ENCODE measurements around the gene HSPD1. TPM values are rescaled to one million over a fixed set of nuclear protein-coding genes. Genes with fewer than 3 reads are reported as not detected.

The HSPD1 gene
- total and polyA plus RNA-seq, 12 donors: 83.5 to 176 (median 135) TPM

DNA sequence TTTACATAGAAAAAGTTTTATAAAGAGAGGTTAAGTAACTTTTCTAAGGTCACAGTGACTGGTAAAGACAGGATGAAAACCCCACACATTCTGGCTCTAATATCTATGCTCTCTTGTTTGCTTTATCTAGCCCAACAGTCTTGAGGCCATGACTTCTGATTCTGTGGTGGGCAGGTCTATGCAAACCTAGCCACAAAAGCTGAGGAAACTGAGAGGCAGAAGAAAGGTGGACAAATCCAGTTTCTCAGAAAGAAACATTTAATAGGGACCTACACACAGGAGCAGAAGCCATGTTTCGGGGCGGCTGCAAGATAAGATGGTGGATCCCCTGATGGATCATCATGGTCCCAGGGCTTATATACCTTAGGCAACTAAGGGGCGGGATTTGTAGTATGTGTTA lies 21.8 kb downstream of the HSPD1 start:
- Histone ChIP-seq H3K27me3 (no peaks in the 10 kb centered on the region), H3K27ac (peak overlapping the region in 2 of 10 donors; percentile 47 to 49), H3K9me3 (peaks cover 0 to 7% (median 0%) of the 10 kb centered on the region in 11 donors), H3K36me3 (peaks cover 0 to 94% (median 38%) of the 10 kb centered on the region in 9 donors), H3K4me3 (no peak overlapping the region), H3K4me1 (peaks cover 0 to 17% (median 2%) of the 10 kb centered on the region in 9 donors)
- DNase-seq (no peak), ATAC-seq (no peak)
- intact Hi-C loops (cut with DNase I): loop anchor here in 1 of 10 donors (10.0 kb wide), 1 partner anchor 73 kb away; no protein-coding TSS in a partner anchor
- WGBS, 2 donors: 97 to 99% methylated on average over 3 of the region's 3 CpGs
- TF ChIP-seq, protein P1, sequence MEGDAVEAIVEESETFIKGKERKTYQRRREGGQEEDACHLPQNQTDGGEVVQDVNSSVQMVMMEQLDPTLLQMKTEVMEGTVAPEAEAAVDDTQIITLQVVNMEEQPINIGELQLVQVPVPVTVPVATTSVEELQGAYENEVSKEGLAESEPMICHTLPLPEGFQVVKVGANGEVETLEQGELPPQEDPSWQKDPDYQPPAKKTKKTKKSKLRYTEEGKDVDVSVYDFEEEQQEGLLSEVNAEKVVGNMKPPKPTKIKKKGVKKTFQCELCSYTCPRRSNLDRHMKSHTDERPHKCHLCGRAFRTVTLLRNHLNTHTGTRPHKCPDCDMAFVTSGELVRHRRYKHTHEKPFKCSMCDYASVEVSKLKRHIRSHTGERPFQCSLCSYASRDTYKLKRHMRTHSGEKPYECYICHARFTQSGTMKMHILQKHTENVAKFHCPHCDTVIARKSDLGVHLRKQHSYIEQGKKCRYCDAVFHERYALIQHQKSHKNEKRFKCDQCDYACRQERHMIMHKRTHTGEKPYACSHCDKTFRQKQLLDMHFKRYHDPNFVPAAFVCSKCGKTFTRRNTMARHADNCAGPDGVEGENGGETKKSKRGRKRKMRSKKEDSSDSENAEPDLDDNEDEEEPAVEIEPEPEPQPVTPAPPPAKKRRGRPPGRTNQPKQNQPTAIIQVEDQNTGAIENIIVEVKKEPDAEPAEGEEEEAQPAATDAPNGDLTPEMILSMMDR (IDR thresholded peaks at IDR 0.05): no peak

DNA sequence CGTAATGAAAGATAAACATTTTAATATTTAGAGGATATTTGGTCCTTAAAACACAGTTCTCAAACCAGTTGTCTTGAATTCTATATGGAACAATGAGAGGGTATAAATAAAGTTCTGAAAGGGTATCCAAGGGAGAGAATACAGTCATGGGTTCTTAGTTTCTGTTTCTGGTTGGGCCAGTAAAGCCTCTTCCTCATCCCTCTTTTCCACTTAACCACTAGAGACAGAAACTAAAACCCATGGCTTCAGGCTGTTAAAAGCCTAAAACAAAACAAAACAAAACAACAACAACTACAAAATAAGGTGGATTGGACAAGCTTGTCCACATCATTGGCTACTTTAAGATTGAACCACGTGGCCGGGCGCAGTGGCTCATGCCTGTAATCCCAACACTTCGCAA lies 27.5 kb downstream of the HSPD1 start:
- H3K4me3 ChIP-seq: no peak overlapping the region
- no peak for ATAC-seq

DNA sequence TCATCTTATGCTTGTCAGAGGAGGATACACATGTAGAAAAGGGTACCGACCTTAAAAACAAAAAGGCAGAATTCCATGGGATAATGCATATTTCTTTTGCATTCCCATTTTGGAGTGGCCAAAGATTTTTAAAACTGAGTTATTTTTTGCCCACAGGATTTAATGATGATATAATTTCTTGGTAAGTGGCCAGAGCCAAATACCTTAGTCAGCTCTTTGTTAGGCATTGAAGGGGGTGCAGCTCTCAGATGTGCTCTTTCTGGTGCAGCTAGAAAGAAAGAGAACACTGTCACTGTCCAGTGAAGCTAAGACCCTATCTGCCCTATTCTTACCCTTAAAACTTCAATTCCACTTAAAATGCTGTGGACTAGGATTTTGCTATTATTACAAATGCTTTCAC lies 35.5 kb downstream of the HSPD1 start:
- no peak overlapping the region for H3K4me3 ChIP-seq
- H3K4me1 ChIP-seq: peaks cover under 1 to 27% (median 9%) of the 10 kb centered on the region in 9 donors
- TF ChIP-seq, protein P1 (IDR thresholded peaks at IDR 0.05): no peak
- H3K27me3 ChIP-seq: no peaks in the 10 kb centered on the region
- DNase-seq: no peak
- no peak overlapping the region for H3K27ac ChIP-seq
- WGBS, 2 donors: 70 to 74% methylated on average over 1 of the region's 1 CpG
- intact Hi-C loops (cut with DNase I): loop anchor here in 2 of 10 donors (5.0 to 10.0 kb wide), 3 partner anchors 33 to 49 kb away; partner anchors contain the start of gene HSPD1 (in 1 of the 2)
- peak in 1 of 8 donors; percentile 35 for ATAC-seq
- no peaks in the 10 kb centered on the region for H3K9me3 ChIP-seq
- peaks cover 0 to 98% (median 52%) of the 10 kb centered on the region in 9 donors for H3K36me3 ChIP-seq

More for the DNA sequence above, 27.5 kb downstream of the HSPD1 start:
- Histone ChIP-seq H3K27ac (no peak overlapping the region), H3K27me3 (no peaks in the 10 kb centered on the region), H3K9me3 (no peaks in the 10 kb centered on the region), H3K36me3 (peaks cover 0 to 100% (median 72%) of the 10 kb centered on the region in 9 donors), H3K4me1 (no peaks in the 10 kb centered on the region)
- WGBS, 2 donors: 97 to 99% methylated on average over 5 of the region's 5 CpGs
- TF ChIP-seq, protein P1 (IDR thresholded peaks at IDR 0.05): no peak
- intact Hi-C loops (cut with DNase I): loop anchor here in 1 of 10 donors (10.0 kb wide), 1 partner anchor 67 kb away; no protein-coding TSS in a partner anchor
- DNase-seq: no peak

DNA sequence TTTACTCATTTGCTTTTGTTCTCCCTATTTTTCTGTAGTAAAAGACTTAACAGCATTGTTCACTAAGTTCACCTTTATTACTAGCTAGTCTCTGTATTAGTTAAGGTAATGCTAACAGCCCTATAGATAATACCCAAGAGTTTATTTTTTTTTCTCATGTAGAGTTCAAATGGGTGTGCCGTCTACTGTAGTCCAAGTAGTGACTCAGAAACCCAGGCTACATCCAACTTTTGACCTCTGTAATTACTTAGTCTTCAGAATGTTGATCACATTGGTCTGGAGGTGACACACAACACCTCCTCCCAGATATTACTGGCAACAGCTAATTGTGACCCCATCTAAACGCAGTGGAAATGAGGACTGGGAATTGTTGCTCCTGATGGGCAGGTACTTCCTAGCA lies 38.6 kb downstream of the HSPD1 start:
- 67 to 78% methylated on average over 2 of the region's 2 CpGs for WGBS, 2 donors
- no peaks in the 10 kb centered on the region for H3K9me3 ChIP-seq
- H3K36me3 ChIP-seq: peaks cover 0 to 69% (median 28%) of the 10 kb centered on the region in 9 donors
- no peak overlapping the region for H3K27ac ChIP-seq
- ATAC-seq (peak in 4 of 8 donors; percentile 20 to 76 (median 36)), DNase-seq (no peak)
- no peaks in the 10 kb centered on the region for H3K27me3 ChIP-seq
- peaks cover 3 to 43% (median 12%) of the 10 kb centered on the region in 9 donors for H3K4me1 ChIP-seq
- intact Hi-C loops (cut with DNase I): loop anchor here in 2 of 10 donors (5.0 to 10.0 kb wide), 3 partner anchors 34 to 46 kb away; partner anchors contain the start of gene HSPD1 (in 1 of the 2)
- no peak overlapping the region for H3K4me3 ChIP-seq
- TF ChIP-seq, protein P1 (IDR thresholded peaks at IDR 0.05): no peak
